SK-N-SH treated with all-trans-retinoic acid at 6 μM for 48 hours (cell line): ENCODE measurements around the gene MB21D2.

Experiments
- ARNTL ChIP-seq: fragments of 450-650 bp; formaldehyde crosslinking; IDR thresholded peaks from 2 replicates; pipeline ENCODE4 v1.5.0; 2020; ENCODE audit warnings: low read depth, mild to moderate bottlenecking, moderate library complexity, borderline replicate concordance
- ESRRG ChIP-seq: fragments of 250-450 bp; sonication (Bioruptor Pico); IDR thresholded peaks from 2 replicates; pipeline ENCODE4 v1.6.1; 2021; ENCODE audit warnings: mild to moderate bottlenecking
- PPARA ChIP-seq: fragments of 250-450 bp; sonication (Bioruptor Pico); IDR thresholded peaks from 2 replicates; pipeline ENCODE4 v1.5.0; 2020; ENCODE audit warnings: mild to moderate bottlenecking, borderline replicate concordance
- ZNF70 ChIP-seq: fragments of 450-650 bp; formaldehyde crosslinking; IDR thresholded peaks from 2 replicates; pipeline ENCODE4 v1.5.0; 2020; ENCODE audit warnings: mild to moderate bottlenecking, moderate library complexity
- TF ChIP-seq, protein P1 (sequence below): fragments of 250-450 bp; sonication (Bioruptor Pico); IDR thresholded peaks from 2 replicates; pipeline ENCODE4 v1.8.0; 2020; ENCODE audit warnings: mild to moderate bottlenecking, moderate library complexity, borderline replicate concordance
- TF ChIP-seq, protein P2 (sequence below): fragments of 250-450 bp; sonication (Bioruptor Pico); IDR thresholded peaks from 2 replicates; pipeline ENCODE4 v1.5.1; 2020; ENCODE audit warnings: low read depth, mild to moderate bottlenecking, moderate library complexity

DNA sequence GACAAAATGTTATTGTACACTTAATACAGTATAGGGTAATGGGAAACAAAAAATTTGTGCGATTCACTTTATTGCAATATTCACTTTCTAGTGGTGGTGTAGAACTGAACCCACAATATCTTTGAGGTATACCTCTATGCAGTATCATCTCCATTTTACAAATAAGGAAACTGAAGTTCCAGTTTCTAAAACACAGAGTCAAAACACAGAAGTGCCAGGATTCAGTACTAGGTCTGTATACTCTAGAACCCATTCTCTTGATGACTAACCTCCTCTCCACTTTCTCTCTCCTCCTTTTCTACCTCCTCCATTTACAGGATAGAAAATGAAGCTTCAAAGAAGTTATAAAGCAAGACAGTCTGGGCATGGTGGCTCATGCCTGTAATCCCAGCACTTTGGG lies 62.2 kb downstream of the MB21D2 start:
- TF ChIP-seq, protein P1, sequence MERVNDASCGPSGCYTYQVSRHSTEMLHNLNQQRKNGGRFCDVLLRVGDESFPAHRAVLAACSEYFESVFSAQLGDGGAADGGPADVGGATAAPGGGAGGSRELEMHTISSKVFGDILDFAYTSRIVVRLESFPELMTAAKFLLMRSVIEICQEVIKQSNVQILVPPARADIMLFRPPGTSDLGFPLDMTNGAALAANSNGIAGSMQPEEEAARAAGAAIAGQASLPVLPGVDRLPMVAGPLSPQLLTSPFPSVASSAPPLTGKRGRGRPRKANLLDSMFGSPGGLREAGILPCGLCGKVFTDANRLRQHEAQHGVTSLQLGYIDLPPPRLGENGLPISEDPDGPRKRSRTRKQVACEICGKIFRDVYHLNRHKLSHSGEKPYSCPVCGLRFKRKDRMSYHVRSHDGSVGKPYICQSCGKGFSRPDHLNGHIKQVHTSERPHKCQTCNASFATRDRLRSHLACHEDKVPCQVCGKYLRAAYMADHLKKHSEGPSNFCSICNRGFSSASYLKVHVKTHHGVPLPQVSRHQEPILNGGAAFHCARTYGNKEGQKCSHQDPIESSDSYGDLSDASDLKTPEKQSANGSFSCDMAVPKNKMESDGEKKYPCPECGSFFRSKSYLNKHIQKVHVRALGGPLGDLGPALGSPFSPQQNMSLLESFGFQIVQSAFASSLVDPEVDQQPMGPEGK (CRISPR knock-in tag) = no peak
- TF ChIP-seq PPARA (CRISPR knock-in tag) (no peak), ARNTL (CRISPR knock-in tag) (no peak), ZNF70 (CRISPR knock-in tag) (no peak), ESRRG (CRISPR knock-in tag) (no peak)
- TF ChIP-seq, protein P2, sequence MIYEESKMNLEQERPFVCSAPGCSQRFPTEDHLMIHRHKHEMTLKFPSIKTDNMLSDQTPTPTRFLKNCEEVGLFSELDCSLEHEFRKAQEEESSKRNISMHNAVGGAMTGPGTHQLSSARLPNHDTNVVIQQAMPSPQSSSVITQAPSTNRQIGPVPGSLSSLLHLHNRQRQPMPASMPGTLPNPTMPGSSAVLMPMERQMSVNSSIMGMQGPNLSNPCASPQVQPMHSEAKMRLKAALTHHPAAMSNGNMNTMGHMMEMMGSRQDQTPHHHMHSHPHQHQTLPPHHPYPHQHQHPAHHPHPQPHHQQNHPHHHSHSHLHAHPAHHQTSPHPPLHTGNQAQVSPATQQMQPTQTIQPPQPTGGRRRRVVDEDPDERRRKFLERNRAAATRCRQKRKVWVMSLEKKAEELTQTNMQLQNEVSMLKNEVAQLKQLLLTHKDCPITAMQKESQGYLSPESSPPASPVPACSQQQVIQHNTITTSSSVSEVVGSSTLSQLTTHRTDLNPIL (CRISPR knock-in tag) = no peak
